ENCODE measurements around the gene TMEM156.
"Not testable (repeated sequence)": the region's sequence is repeated elsewhere in the genome, so short reads cannot be mapped to it uniquely, and the experiment has no call there.

Gene TMEM156

DNA sequence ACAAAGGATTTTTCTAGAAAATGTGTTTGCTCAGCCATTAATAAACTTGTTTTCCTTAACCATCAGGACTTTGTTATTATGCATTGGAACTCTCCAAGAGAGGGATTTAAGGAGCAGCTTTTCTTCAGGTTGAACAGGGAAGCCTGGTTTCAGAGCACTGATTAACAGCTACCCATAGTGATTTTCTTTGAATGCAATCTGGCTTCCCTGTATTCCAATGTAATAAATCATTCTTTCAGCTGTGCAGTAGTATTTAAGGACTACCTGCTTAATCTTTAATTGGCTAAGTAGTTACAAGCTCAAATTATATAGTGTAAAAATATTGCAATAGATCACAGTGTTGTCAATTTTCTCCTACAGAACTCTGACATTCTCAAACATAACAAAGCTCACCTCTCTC is 77.5 kb downstream of the TMEM156 start:
- DNase-seq = no peak

DNA sequence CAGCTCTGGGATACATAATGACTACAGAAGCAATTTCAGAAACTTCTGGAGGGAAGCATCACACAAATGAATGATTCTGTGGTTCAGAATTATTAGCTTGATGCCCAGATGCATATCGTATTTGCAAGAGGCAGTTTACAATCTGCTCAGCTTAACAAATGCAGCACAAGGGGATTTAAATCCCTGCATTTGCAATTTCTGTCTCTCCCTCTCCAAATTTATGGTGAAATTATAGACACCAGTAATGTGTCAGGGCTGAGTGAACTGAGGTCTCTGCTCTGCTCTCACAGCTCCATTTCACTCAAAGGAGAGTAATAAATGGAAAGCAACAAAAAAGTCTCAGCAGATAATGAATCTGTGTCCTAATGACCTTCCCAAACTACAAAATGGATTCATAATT is 80.2 kb downstream of the TMEM156 start:
- DNase-seq = no peak

DNA sequence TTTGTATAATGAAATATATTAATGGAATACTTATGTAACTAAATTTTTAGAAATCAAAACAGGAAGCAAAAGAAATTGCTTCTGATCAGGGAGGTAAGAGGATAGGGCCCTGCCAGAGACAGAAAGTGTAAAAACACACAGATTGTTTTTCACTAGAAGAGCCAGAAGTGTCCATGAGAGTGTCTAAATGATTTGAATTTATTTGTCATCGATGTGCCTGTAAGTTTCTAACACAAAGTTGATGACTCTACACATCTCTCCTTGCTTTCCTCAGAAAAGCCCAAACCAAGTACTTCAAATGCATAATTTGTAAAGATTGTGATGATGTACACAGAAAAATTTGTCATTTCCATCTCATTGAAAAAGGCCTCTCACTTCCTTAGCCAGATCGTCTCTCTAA is 80.6 kb downstream of the TMEM156 start:
- DNase-seq = no peak

DNA sequence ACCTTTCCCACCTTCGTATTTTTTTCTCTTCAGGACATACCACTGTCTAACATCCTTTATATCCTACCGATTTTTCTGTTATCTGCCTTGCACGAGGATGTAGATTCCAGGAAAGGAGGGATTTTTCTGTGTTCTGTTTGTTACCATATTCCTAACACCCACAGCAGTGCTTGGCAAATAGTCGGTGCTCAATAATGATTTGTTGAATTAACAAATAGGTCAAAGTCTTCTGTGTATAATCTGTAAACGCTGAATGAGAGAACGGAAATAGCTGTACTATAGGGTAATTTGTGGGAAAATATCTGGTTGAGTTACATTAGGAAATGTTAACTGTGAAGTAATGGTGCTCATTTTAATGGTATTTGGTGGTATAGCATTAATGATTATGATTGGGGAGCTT is 81.5 kb downstream of the TMEM156 start:
- no peak for DNase-seq

DNA sequence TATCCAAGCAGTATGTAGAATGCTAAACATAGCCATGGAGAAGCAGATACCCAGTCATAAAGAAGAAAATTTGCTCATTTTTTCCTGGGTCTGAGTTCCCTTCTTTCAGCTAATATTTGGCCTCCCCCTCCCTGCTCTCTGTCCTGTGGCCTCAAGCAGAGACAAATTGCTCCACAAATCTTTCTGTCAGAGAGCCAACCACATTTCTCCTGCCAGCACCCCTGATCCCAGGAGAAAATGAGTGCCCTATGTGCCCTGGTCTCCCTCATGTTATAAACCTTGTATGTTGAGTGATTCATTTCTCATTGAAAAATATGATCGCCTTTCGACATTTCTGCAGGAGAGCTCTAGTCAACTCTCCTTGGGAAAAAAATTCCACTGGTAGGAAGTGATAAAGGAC is 82.0 kb downstream of the TMEM156 start:
- DNase-seq = no peak

DNA sequence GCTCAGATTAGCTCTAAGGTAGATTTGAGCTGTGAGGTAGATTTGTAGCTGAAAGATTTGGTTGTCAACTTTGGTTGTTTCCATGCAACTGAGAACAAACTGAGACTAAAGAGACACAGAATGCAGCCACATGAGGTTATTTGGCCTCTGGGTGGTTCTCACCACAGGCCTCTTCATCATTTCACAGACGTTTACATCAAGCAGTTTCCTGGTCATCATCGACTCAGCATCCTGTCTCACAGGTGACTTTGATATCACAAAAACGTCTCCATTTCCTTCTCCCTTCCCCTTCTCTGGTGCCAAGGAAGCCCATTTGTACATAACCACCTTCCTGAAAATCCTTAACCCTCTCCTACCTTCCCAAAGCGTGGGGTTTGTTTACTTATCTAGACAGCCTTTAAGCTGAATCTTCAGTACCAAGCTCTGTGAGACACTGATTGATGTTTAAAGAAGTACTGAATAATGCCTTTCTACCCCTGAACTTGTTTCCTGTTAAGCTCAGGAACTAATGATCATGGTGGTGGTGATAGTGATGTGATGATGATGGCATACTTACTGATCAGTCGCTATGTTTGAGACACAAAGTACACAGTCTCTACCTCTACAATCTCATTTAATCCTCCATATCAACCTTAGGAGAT is 82.7 kb downstream of the TMEM156 start:
- DNase-seq = no peak

DNA sequence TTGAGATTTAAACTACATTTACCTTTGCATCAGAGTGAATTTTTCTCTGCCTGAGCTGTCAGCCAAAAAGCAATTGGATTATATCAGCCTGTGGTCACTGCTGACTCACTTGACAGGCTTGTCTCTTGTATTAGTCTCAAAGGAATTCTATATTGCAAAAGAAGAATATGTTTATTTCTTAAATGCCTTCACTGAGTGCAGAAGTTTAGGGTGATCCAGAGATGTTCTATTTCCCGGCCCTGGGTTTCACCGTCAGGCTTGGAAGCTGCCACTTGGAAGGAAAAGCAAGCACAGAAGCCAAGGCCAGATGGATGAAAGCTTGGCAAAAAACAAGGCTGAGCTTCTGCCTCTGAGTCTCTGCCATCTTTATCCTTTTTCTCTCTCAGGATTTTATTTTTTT is 83.7 kb downstream of the TMEM156 start:
- no peak for DNase-seq

DNA sequence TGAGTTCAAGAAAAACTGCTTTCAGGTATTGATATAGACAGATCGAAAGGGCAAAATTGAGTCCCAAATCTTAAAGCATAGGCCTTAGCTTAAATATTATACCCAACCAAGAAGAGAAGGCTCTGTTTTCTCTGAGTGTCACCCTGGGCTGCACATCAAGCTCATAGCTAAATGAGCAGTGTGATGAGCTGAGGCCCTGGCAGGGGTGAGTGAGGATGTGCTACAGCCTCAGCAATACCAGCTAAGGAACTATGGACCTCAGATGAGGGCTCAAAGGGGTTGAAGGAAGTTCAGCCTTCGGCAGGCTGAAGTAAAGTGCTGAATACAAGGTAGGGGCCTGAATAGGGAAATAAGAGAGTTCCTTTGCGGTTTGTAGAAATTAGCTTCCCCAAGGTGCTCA is 85.3 kb downstream of the TMEM156 start:
- no peak for DNase-seq

DNA sequence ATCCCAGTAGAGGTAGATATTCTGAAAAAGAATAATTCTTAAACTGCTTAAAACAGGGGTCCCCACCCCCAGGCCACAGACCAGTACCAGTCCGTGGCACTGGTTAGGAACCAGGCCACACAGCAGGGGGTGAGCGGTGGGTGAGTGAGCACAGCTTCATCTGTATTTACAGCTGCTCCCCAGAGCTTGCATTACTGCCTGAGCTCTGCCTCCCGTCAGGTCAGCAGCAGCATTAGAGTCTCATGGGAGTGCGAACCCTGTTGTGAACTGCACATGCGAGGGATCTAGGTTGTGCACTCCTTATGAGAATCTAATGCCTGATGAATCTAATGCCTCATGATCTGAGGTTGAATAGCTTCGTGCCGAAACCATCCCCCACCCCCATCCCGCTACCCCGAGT is 87.8 kb downstream of the TMEM156 start:
- DNase-seq = no peak

DNA sequence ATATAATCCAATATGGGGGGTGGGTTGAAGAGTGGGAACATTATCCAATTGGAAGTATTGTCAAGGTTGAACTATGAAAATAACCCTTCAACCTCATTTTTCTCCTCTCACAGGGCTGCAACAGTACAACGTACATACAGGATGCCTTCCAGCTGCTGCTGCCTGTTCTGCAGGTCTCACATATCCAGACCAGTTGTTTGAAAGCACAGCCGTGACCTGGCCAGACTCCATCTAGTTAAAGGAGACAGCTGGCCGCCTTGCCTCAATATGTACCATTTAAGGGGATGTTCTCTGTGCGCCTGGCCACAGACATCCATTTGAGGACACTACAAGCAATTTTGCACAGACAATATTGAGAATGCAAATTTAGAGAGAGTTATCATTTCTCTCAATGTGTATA is 88.9 kb downstream of the TMEM156 start:
- no peak for DNase-seq

DNA sequence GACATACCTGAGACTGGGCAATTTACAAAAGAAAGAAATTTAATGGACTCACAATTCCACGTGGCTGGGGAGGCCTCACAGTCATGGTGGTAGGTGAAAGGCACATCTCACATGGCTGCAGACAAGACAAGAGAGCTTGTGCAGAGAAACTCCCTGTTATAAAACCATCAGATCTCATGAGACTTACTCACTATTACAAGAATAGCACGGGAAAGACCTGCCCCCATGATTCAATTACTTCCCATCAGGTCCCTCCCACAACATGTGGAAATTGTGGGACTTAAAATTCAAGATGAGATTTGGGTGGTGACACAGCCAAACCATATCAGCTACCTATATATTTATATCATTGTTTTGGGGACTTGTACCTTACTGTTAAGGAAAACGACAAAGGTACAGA is 90.3 kb downstream of the TMEM156 start:
- DNase-seq = not testable (repeated sequence)

DNA sequence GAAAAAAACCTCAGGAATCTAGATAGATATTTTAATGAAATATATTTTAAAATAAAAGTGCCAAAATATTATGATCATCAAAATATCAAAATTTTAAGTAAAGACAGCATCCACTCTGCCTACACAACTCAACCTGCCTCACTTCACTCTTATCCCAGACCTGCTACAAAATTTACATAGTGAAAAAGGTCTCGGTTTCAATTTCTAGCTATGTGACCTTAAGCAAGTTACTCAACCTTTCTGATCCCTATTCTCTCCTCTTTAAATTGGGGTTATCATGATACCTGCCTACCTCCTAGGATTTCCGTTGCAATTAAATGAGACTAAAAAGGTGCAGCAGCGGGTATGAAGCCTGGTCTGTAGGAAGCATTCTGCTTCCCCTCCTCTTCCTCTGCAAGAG is 91.7 kb downstream of the TMEM156 start:
- DNase-seq = no peak

DNA sequence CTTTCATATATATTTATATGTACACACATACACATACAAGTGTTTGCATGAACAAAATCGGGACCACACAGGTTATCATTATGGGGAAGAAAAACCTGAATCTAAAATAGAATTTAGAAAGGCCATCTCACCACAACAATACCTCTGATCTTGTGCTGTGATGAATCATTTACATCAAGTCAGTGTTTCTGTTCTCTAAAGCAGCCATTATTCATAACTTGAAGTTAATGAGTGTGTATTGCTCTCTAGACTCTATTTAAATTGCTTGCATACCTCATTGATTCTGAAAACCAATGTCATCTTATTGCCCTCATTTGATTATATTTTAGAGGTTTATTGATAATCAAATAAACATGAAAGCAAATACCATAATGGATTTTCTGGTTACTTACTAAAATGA is 93.0 kb downstream of the TMEM156 start:
- DNase-seq = no peak

DNA sequence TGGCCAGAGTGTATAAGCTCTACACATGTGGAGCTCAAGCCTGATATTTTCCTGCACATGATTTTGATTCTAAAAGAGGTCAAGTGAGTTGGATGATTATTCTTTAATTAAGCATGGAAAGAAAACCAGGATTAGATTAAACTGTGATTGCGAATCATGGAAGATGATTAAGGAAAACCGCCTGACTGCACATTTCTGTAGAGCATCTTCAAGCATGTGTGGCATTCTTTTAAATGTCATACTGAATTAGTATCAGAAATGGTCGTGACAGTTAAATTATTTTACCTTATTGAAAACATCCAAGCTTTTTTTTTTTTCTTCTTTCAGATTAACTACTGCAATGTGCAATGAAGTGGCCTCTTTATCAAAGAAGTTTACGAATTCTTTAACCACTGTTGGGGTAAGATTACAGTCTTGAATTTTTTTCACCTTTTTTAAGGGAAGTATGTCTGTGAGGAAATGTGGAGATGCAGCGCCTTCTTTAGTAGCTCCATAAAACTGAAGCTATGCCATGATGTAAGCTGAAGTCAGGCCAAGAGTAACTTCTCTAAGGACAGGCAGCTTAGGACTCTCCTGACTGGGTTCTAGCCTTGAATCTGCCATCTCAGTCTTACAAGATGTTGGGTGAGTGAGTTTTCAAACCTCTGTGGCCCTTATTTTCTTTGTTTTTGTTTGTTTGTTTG is 96.7 kb downstream of the TMEM156 start:
- DNase-seq = no peak

DNA sequence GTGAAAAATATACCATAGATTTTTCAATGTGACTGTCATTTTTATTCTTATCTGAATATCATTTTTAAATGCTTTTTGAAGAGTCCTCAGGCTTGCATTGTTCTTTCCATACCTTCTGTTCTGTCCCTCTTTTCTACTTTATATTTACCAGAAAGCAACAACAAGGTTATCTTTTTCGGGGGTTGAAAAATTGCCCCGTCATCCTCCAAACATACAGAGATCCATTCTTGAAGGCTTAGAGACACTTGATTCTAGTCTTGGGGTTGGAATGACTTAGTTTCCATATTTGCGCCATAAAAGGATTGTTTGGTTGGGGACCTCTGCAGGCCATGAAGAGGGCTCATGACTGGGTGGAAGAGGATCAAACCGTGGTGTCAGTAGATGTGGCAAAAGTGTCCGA is 101.1 kb downstream of the TMEM156 start:
- DNase-seq = no peak

DNA sequence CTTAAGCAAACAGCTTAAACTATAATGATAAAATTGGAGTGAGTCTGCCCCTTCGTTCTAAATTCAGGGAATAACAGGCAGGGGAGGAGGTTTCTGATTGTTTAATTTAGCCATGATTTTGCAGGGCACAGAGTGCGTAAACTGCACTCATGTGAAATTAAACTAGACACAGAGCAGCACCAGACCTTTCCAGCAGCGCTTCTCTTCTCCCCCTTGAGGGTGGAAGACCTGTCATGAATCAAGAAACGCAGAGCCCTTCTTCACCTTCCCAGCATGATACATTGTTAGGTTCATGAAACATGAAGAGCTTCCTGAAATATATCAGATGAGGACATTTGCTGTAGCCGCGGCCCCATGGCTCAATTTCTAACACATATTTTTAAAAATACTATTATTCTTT is 101.5 kb downstream of the TMEM156 start:
- DNase-seq = no peak

DNA sequence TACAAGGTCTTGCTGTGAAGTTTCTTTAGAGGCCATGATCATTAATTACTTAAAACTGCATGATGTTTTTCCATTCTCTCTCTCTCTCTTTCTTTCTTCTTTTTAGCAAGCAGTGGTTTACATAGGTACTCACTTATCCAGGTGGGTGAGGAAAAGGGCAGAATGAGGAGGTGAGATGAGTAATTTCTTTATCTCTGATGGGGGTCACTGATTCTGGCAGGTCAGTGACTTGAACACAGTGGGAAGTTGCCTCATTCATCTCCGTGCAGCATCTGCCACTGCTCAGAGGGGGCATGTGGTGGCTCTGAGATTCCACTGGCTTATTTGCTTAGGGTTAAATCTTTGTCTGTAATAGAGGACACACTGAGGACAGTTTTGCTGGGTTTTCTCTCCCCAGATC is 102.0 kb downstream of the TMEM156 start:
- DNase-seq = no peak

DNA sequence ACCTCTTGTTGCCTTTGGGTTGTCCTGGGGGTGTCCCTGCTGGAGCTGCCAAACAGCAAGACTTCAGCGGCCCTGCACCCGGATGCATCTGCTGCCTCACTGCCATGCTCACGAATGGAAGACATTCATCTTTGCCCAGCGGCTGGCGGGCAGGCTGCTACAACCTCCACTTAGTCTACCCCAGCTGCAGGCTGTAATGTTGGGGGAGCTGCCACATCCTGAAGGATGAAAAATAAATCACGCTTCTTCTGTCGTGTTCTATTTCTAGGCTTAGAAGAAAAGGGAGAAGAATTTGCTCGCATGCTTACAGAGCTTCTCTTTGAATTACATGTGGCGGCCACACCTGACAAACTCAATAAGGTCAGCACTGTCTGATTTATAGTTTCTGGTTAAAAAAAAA is 103.2 kb downstream of the TMEM156 start:
- DNase-seq = no peak

DNA sequence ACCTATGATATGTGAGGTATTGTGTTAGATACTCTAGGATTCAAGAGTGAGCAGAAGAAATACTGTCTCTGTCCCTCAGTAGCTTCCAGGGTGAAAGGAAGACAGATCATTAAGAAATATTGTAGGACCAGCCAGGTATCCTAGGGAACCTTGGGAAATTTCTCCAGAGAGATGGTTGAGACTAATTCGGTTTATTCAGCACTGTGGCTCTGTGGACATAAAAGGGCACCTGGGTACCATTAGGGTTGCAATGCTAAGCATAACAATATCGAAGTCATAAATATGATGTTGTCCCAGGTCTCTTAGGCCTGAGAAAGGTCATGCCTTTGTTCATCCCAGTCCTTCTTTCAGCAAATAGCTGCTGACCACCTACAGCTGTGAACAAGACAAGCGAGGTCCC is 103.6 kb downstream of the TMEM156 start:
- DNase-seq = no peak

DNA sequence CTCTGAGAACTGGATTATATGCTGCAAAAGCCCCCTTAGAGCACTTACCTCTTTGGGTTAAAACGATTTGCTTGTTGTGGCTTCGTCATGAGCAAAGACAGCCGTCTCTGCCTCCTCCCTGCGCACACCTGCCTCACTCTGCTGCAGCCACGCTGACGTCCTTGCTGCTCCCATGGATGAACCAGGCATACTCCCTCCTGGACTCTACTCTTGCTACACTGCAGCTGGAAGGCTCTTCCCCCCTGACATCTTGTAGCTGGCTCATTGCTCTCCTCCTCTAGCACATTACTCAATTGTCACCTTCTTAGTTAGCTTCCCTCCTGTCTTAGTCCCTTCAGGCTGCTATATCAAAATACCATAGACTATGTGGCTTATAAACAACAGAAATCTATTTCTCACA is 105.3 kb downstream of the TMEM156 start:
- no peak for DNase-seq

DNA sequence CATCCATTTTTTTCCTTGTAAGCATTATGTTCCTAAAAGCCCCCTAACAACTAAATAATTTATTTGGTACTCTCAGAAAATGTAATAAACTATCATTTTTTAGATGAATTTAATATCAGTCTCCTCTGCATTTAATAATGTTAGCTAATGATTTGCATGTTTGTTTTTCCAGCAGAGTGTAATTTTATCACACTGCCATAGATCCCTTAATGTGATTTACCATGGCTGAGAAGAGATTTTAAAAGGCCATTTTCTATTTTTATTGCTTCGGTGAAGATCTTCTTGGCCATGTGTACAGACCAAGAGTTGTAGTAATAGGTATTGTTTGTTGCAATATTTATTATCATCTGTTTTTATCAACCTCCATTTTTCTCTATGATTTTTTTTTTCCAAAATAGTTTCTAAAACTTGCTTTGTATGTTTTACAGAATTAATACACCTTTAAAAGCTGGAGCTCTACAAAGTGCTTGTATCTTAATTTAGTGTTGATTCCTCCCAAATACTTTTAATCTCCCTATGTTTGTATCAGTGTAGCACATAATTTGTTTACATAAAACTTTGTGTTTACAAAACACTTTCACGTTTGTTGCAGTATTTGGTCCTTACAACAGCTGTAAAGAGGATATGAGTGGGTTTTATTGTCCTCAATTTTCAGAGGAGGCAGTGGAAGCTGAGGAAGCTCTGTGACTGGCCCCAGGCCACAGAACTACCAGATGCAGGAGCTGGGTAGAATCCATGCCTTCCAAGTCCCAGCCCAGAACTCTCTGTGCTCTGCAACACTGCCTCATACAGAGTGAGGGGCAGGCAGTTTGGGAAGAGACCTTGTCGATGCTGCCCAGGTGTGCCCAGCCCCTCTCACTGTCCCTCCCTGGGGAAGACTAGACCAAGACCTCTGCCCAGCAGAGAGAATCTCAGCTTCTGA is 106.5 kb downstream of the TMEM156 start:
- DNase-seq = no peak

DNA sequence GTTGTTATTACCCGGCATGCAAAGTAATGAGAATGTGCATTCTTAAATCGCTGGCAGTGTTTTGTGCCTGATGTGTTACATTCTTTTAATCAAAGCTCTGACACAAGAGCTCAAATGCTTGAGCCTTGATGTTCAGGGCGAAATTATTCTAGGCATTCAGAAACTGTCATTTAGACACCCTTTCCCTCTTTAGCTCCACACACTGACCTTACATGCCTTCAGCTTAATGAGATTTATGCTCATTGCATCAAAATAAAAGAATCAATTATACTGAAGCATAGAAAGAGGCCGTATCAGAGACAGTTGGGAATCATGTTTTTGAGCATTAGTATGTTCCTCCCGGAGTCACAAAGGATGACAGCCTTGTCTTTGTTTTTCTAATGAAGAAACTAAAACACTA is 107.9 kb downstream of the TMEM156 start:
- no peak for DNase-seq

DNA sequence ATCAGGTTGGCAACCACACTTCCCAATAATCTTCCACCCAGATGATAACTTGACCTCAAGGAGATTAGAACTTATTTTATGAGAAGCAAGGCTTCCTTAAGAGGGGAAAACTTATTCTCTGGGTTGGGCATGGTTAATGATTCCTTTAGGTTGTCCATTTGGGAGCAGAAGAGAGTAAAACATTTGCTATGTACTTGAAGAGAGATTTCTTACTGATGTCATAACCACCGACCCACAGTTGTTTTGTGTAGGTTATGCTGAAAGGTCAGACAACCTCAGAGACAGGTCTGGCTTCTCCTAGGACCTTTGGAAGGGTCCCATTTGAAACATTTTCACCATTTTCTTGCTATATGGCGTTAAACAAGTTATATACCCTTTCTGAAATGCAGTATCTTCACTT is 108.5 kb downstream of the TMEM156 start:
- DNase-seq = no peak

DNA sequence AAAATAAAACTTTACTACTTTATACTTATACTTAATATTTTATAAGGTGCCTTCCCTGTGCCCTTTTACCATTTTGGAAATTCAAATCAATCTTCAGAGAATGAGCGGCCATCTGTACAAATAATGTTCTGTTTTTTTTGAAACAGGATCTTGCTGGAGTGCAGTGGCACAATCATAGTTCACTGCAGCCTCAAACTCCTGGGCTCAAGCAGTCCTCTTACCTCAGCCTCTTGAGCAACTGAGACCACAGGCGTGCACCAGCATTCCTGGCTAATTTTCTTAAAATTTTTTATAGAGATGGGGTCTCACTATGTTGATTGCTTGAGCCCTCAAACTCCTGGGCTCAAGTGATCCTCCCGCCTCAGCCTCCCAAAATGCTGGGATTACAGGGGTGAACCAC is 111.1 kb downstream of the TMEM156 start:
- DNase-seq = no peak

Data from NK-92 treated with Interleukin-12 subunit alpha and Interleukin-12 subunit beta, amount 100 ng/mL, for 24 hours (cell line).